A549 (cell line): Measurements from ENCODE around the gene IRX5.

Experiments used
- BHLHE40 ChIP-seq: IDR thresholded peaks from 2 replicates; pipeline ENCODE4 v1.6.1; 2012; ENCODE audit warnings: low read depth, low read length, inconsistent platforms
- CHD2 ChIP-seq: fragments of 150-350 bp; IDR thresholded peaks from 2 replicates; pipeline ENCODE4 v1.6.1; 2014; ENCODE audit warnings: low read length; ENCODE audit not compliant: partially characterized antibody
- EHMT2 ChIP-seq: fragments of 200-600 bp; sonication (generic); IDR thresholded peaks from 2 replicates; pipeline ENCODE4 v1.6.1; 2016; ENCODE audit warnings: antibody characterized with exemption, low read depth, mild to moderate bottlenecking, moderate library complexity
- EP300 ChIP-seq, 2 experiments: fragments of >200 bp; sonication (Bioruptor Twin); formaldehyde crosslinking; IDR thresholded peaks; 2 replicates in 1 of 2; 3 replicates in 1 of 2; pipeline ENCODE4 v1.6.1; 2016 to 2017
- FOSB ChIP-seq: fragments of 250-450 bp; sonication (Bioruptor Pico); IDR thresholded peaks from 2 replicates; pipeline ENCODE4 v1.5.0; 2020; ENCODE audit warnings: mild to moderate bottlenecking, moderate library complexity
- JUN ChIP-seq, 2 experiments: fragments of >200 bp; sonication (Bioruptor Twin); formaldehyde crosslinking; IDR thresholded peaks; 2 replicates in 1 of 2; 3 replicates in 1 of 2; pipeline ENCODE4 v1.6.1; 2016 to 2017
- MAFK ChIP-seq: fragments of 450-650 bp; IDR thresholded peaks from 2 replicates; pipeline ENCODE4 v1.6.1; 2014; ENCODE audit not compliant: partially characterized antibody
- MAZ ChIP-seq: fragments of 150-350 bp; IDR thresholded peaks from 2 replicates; pipeline ENCODE4 v1.6.1; 2014; ENCODE audit warnings: antibody characterized with exemption, low read depth, low read length, borderline replicate concordance
- POLR2A ChIP-seq: IDR thresholded peaks from 2 replicates; pipeline ENCODE4 v1.6.1; 2012; ENCODE audit warnings: mild to moderate bottlenecking, low read length
- RAD21 ChIP-seq, 2 experiments: fragments of >200 bp in 1 of 2; sonication (Bioruptor Twin) in 1 of 2; formaldehyde crosslinking in 1 of 2; IDR thresholded peaks in 1 of 2; conservative IDR thresholded peaks in 1 of 2; 2 replicates in 1 of 2; 3 replicates in 1 of 2; pipeline ENCODE4 v1.6.1; 2012 to 2018; ENCODE audit warnings: inconsistent platforms in 1 of 2
- REST ChIP-seq: fragments of 200-600 bp; sonication (generic); IDR thresholded peaks from 2 replicates; pipeline ENCODE4 v1.6.1; 2016; ENCODE audit warnings: antibody characterized with exemption, mild to moderate bottlenecking, moderate library complexity
- TP53 ChIP-seq: fragments of 250-450 bp; sonication (Bioruptor Pico); IDR thresholded peaks from 2 replicates; pipeline ENCODE4 v1.5.0; 2021; ENCODE audit warnings: mild to moderate bottlenecking, moderate library complexity
- TF ChIP-seq, protein P1 (sequence below): fragments of >200 bp; sonication (Bioruptor Twin); formaldehyde crosslinking; IDR thresholded peaks from 3 replicates; pipeline ENCODE4 v1.5.1; 2016

DNA sequence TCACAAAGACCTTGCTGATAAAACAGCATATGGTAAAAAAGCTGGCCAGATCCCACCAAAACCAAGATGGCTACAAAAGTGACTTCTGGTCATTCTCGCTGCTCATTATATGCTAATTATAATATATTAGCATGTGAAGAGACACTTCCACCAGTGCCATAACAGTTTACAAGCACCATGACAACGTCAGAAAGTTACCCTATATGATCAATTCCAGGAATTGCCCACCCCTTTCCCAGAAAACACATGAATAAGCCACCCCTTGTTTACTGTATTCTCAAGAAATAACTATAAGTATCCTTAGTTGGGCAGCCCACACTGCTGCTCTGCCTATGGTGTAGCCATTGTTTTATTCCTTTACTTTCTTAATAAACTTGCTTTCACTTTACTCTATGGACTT, 44.6 kb upstream of the IRX5 start:
- no peak for TF ChIP-seq JUN (IDR thresholded peaks at IDR 0.05)
- TF ChIP-seq CHD2 = no peak
- TF ChIP-seq REST = no peak
- TF ChIP-seq, protein P1, sequence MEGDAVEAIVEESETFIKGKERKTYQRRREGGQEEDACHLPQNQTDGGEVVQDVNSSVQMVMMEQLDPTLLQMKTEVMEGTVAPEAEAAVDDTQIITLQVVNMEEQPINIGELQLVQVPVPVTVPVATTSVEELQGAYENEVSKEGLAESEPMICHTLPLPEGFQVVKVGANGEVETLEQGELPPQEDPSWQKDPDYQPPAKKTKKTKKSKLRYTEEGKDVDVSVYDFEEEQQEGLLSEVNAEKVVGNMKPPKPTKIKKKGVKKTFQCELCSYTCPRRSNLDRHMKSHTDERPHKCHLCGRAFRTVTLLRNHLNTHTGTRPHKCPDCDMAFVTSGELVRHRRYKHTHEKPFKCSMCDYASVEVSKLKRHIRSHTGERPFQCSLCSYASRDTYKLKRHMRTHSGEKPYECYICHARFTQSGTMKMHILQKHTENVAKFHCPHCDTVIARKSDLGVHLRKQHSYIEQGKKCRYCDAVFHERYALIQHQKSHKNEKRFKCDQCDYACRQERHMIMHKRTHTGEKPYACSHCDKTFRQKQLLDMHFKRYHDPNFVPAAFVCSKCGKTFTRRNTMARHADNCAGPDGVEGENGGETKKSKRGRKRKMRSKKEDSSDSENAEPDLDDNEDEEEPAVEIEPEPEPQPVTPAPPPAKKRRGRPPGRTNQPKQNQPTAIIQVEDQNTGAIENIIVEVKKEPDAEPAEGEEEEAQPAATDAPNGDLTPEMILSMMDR = no peak
- TF ChIP-seq BHLHE40 = no peak
- no peak for TF ChIP-seq MAFK
- TF ChIP-seq POLR2A = no peak
- TF ChIP-seq FOSB (CRISPR knock-in tag) = no peak
- no peak for TF ChIP-seq MAZ
- no peak for TF ChIP-seq EP300 (IDR thresholded peaks at IDR 0.05)
- TF ChIP-seq EHMT2 = no peak
- no peak for TF ChIP-seq RAD21 (conservative IDR thresholded peaks at IDR 0.05 in 1 of 2, IDR thresholded peaks at IDR 0.05 in 1 of 2)
- TF ChIP-seq TP53 (CRISPR knock-in tag) = no peak
